ENCODE data around the gene TNNC1.

The TNNC1 gene

DNA sequence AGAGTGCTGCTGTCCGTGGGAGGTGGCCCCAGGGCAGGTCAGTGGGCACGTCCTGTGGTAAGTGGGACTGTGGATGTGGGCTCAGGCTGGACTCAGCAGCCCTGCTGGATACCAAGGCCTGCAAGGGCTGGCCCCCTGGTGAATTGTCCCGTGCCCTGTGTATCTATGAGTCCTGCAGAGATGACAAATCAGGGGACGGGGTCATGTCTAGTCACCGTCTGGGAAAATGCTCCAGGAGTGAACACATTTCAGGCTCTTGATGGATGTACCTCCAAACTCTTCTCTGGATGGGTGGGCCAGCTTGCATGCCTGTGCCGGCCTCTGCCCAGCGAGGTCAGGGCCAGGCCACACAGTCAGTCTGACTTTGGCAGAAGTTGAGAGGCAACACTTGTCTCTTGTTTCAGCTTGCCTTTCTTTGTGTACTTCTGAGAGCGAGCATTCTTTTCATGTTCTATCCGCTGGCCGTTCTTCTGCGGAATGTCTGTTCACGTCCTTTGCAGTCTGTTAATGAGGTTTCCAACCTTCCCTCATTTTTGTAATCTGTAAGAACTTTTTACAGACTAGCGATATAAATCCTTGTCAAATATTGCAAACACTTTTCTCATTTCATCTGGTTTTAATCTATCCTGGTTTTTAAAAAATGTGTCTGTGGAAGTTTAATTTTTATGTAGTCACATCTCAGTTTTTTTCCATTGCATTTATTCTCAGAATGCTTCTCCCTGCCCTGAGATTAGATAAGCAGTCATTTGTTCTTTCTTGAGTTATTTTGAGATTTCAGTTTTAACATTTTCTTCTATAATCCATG is 29.9 kb upstream of the TNNC1 start:
- DNase-seq = no peak

DNA sequence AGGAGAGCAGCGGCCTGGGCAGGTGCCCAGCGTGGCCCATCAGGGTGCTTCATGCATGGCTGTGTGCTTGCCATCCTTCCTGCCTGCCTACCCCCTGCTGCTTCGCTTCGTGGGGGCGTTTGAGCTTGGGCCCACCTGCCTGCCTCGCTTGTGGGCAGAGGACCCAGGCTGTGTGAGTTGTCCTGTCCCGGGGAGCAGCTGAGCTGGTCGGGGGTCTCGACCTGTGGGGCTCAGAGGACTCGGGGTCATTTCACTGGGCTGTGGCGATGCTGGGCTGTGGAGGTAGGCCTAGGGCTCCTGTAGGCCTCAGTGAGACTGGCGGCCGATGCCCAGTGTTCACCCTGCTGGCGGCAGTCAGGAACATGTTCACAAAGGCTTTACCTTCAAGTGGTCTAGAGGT is 29.2 kb upstream of the TNNC1 start:
- DNase-seq = no peak

DNA sequence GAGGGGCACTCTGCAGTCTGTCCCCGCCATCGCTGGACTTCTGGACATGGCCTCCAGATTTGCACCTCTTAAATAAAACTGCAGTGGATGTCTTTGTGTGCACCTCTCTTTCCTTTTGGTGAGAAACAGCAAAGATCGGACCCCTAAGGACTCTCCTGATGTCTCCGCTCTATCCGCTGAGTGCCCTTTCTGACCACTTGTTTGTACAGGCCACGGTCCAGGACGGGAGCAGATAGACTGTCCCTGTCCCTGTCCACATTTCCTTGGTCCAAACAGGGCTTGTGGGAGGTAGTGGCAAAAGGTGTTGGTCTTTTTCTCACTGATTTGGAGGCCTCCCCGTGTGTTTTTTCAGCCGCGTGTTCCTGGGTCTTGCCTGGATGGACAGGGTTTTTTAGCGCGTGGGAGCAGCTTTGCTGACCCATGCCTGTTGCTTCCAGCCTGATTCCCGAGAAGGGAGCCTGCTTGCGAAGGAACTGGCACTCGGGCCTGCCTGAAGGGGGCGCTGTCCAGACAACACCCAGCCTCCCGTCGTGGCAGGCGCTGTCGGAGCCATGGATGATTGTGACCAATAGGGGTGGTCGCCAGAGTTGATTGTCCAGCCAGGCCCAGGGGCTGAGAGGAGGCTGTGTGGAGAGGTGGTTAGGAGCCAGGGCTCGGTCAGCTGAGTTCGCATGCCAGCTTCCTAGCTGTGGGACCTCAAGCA is 28.1 kb upstream of the TNNC1 start:
- DNase-seq = no peak

DNA sequence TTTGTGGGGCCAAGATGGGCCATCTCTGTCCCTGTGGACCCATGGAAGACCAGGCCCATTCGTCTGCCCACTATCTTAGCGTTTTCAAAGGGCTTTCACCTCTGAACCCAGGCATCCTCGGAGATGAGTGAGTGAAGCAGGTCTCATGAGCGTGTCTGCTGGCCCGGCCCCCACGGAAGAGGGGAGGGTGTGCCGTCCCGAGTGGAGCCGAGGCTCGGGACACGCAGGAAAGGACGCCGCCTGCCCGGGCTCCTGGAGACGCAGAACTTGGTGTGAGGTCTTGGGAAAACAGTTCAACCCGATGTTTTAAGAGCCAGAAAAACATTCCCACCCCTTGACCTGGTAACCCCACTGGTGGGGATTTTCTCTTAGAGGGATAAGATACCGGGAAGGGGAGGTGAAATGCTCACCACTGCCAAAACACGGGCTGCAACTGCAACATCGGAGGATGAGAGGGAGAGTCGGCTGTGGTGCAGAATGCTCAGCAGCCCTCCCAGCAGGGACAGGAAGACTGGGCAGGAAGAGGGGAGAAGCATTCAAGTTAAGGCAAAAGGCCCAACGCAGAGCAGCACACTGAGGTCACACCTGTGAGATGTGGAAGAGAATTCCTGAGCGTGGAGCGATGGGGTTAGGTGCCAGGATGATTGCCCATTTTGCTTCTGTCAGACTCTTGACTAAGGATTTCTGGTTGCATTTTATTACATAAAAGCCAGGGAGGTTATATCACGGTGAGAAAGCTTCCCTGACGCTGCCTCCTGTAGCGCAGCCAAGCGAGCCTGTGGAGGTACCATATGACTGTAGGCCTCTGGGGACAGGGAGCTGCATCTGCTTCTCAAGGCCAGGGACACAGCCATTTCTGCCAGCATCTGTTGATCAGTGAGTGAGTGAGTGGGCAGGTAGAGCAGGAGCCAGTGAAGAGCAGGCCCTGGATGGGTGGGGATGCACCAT is 27.2 kb upstream of the TNNC1 start:
- no peak for DNase-seq

DNA sequence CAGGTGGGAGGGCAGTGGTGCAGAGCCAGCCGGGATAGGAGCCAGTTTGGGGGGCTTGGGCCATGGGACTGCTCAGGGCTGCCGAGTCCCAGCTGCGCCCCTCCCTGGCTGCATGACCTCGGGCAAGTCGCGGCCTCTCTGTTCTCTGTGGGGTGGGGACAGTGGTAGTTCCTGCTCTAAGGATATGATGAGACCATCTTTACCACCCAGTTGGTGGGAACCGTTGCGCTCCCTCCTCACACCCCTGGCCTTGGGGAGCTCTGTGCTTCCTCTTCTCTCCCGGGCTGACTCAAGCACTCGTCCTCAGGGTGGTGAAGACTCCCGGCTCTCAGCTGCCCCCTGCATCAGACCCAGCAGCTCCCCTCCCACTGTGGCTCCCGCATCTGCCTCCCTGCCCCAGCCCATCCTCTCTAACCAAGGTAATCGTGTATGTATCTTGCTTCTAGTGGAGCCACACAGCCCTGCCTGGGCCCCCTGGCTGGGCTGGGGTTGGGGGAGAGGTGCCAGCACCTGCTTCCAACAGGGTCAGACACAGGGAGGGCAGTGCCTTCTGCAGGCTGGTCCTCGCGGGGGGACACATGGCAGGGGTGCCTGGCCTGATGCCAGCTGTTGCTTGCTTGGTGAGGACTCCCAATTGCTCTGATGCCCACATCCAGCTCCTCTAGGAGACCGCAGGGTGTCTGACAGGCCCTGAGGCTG is 26.2 kb upstream of the TNNC1 start:
- DNase-seq = no peak

DNA sequence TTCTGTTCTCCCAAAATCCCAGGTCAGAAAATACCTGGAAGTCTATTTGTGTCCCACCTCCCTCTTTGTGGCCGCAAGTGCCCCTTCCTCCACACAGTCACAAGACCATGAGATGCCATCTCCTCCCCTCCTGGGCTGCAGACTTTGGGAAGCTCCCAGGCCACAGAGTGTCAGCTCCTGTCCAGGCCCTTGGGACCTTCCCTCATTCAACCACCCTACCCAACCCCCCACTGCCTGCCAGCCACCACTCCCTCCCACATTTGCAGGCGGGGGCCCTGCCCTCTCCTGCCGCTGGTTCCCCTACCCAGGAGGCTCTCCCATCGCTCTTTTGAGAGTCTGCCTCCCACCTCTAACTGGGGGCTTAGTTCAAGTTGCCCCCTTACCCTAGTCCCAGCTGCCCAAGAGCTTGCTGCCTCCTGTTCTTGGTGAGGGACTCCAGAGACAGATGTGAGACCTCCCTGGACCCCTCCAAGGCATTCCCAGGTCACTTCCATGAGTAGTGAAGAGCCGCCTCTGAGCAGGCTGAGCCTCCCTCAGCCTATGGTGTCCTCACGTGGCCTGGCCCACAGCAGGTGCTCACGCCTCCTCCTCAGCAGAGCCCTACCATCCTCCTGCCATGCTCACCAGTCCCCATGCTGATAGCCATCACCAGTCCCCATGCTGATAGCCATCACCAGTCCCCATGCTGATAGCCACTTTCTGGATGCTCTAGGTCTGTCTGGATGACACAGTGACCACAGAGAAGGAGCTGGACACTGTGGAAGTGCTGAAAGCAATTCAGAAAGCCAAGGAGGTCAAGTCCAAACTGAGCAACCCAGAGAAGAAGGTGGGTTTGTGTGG is 25.4 kb upstream of the TNNC1 start:
- no peak for DNase-seq

DNA sequence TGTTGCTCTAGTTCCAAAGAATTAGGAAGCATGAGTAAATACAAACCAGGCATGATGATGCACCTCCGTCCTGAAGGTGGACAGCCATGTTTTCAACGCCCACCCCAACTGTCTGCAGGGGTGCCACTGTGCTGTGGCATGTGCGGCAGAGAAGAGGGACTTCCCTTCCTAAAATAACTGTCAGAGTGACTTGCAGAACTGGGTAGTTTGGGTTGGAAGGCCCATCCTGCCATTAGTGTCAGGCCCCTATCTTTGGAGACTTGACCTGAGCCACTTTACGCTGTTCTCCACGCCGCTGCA is 23.9 kb upstream of the TNNC1 start:
- no peak for DNase-seq

DNA sequence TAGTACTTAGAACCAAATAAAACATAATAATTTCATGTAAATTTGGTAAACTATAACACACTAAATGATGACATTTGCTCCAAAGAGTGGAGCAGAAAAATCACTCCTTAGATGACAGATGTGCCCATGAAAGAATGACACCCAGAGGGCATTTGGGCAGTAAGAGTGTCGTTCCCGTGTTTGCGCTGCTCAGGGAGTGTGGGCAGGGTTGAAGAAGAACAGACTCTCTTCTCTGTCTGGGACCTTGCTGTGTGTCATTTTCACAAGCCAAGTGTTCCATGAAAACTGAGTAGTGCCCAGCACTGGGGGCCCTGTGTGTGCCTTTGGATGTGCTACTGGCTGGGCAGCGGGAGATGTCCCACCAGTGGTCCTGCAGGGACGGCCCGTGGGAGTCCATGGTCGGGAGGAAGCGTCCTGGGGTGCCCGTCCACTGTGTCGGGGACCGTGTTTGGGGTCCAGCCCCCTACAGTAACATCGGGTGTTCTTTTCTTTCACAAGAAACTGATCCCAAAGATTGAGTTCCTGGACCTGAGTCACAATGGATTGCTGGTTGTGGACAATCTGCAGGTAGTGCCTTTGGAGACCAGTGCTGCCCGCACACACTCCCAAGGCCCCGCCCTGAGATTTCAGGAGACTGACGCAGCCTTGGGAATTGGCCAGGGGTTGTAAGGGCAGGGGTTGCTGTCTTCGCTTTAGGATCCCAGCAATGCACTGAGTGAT is 23.4 kb upstream of the TNNC1 start:
- DNase-seq = no peak

DNA sequence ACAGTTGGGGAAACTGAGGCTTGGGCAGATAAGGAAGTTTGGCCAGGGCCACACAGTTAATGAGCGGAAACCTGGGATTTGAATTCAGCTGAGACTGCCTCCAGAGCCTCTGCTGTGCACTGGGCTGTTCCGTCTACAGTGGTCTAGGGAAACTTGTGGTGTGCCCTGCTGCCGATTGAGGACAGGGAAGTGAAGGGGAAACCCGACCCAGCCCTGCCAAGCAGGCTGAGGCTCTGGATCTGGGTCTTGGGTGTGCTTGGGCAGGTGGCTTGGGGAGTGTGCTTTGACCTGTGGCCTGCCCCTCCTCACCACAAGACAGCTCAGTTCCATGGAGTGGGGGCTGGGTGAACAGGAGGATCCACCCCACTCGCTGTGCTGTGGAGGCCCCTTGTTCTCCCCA is 19.2 kb upstream of the TNNC1 start:
- no peak for DNase-seq

DNA sequence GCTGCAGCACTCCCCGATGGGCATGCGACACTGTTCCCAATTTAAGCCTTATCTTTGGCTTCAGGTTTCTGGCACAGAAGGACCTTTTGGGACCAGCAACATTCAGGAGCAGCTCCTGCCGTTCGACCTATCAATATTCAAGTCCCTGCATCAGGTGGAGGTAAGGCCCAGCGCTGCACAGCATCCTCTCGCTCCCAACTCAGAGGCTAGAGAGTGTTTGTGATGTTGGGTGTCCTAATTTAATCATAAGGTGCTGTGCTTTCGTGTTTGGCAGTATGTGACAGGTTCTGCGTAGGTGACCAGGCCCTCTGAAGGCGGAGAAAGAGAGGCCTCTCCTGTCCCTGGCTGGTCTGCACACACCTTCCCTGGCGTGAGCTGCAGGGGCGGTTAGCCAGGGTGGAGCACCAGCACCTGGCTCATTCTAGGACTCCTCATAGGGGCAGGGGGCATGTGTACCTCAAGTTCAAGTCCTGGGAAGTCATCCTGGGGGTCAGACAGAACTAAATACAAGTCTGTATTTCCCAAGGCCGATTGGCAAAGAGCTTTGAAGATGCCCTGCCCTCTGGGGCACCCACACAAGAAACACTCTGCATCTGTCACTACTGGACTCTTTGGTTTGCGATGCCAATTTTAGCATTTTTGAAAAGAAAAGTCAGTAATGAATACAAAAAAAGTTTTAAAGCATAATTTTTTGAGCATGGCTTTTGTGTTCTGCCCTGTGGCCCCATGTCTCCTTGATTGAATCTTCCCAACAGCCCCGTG is 18.6 kb upstream of the TNNC1 start:
- no peak for DNase-seq

DNA sequence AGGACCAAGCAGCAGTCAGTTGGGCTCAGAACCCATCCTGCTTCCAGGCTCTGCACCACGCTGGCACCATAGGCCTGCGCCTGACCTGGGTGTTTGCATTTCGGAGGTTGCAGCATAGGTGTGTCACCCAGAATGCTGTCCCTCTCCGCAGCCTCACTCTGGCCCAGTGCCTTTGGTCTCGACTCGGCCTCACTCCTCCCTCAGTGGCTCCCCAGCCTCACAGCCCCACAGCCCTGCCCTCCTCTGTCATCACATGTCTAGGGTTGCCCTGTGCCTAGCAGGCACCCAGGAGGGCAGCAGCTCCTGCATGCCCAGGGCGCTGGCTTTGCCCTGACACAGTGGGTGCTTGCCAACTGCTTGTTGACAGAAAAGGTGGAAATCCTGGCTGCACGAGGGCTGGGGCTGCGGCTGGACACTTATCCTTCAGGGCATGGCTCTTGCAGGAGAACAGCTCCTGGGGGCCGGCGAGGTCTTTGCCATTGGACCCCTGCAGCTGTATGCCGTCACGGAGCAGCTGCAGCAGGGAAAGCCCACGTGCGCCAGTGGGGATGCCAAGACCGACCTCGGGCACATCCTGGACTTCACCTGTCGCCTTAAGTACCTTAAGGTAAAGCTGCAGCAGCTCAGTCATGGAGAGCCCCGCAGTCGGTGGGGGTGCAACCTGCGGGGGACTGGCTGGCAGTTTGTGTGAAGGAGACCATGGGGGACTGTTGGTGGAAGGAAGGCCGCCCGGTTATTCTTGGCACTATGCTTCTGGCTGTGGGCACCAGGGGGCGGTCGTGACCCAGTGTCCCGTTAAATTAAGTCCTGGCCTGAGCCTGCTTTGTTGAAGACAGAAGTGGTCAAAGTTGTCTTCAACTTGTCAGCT is 17.8 kb upstream of the TNNC1 start:
- no peak for DNase-seq

DNA sequence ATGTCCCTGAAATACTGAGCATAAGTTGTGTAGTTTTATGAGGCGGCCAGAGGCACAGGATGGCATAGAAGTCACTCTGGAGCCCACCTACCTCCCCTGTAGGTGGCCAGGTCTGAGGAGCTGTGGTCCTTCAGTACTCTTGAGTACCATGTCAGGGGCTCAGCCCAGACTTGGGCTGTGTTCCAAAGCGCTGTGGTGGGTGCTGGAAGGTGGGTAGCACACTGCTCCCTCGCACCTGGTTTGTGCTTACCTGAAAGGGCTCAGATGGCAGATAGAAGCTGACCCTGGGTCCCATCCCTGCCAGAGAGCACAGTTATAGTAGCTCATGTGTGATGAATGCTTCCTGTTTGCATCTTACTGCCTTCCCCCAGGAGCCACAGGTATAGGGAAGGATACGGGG is 17.1 kb upstream of the TNNC1 start:
- no peak for DNase-seq

DNA sequence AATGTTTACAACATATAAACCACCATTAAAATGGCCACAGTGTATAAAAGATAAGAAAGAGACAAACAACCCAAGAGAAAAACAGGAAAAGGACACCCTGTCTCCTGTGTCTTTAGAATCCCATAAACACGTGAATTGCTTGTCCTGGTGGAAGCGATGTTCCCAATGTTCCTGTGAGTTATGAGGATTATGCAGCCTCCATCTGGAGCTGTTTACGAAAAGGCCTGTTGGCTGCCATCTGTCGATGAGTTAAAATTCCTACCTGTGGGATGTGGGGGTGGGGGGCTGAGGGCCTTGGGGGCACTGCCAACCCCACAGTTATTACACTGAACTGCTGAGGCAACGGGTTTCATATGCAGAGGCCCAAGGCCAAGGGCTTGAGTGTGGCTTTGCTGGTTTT is 15.2 kb upstream of the TNNC1 start:
- no peak for DNase-seq

DNA sequence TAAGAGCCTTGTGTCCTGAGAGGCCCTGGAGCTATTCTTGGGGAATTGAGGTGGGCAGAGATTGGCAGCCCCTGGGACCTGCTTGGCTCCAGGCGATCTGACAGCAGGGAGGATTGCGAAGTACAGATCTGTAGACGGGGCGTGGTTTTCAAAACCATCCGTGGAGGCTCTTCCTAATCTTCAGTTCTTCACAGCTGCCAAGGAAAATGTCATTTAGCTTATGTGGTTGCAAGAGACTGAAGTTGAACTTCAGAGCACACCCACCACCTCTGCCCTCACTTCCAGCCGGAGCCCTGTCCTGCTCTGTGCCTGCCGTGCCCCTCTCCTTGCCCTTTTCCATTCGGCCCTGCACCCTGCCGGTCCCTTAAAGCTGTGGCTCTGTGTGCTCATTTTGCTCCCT is 14.5 kb upstream of the TNNC1 start:
- no peak for DNase-seq

DNA sequence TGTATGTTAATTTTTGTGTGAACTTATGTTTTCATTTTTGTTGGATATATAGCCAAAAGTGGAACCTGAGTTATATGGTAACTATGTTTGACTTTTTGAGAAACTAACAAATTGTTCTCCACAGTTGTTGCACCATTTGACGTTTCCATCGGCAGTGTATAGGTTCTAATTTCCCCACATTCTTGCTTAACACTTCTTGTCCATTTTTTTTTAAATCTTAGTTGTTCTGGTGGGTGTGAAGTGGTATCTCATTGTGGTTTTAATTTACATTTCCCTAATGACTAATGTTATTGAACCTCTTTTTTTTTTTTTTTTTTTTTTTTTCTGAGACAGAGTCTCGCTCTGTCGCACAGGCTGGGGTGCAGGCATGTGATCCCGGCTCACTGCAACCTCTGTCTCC is 9.6 kb upstream of the TNNC1 start:
- no peak for DNase-seq

DNA sequence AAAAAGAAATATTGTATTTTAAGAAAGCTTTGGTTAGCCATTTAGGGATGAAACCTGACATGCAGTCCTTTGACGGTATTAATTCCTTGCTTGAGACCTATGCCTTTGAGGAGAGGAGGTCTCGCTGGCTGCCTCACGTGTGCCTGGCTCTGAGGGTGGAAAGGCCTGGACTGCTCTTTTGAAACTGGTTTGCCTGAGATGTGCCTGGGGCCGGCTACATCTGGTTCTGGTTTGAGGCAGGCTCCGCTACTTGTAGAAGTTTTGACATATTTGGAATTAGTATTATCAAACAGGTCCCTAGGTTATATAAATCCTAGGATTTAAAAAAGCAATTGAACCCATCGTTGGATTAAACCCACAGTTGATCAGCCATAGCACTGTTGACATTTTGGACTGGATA is 8.0 kb upstream of the TNNC1 start:
- no peak for DNase-seq

DNA sequence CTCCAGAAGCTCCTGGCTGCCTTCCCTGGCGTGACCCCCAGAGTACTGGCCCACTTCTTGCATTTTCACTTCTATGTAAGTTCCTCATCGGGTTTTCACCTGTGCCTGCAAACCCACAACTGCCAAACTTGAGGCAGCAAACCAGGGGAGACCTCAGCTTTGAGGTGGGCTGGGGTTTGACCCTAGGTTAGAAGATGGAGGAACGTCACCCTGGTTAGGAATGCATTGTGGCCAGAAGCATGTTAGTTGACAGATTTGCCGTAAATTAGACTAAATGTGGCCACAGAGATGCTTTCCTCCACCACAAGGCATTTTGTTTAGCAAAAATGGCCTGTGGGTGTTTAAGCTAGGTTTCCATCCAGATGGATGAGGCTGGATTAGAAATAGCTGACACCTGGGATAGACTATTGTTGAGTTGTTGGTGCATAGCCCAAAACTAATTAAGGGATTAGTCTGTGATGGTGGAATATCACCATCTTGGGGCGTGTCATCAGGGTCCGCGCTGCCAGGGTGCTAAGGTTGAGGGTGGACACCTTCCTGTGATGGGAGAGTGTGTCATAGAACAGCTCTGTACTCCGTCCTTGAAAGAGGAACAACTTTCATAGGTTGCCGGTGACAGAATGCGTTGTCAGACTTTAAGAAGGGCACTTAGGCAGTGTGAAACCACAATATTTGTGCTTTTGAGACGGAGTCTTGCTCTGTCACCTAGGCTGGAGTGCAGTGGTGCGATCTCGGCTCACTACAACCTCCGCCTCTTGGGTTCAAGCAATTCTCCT is 5.1 kb upstream of the TNNC1 start:
- DNase-seq = no peak

DNA sequence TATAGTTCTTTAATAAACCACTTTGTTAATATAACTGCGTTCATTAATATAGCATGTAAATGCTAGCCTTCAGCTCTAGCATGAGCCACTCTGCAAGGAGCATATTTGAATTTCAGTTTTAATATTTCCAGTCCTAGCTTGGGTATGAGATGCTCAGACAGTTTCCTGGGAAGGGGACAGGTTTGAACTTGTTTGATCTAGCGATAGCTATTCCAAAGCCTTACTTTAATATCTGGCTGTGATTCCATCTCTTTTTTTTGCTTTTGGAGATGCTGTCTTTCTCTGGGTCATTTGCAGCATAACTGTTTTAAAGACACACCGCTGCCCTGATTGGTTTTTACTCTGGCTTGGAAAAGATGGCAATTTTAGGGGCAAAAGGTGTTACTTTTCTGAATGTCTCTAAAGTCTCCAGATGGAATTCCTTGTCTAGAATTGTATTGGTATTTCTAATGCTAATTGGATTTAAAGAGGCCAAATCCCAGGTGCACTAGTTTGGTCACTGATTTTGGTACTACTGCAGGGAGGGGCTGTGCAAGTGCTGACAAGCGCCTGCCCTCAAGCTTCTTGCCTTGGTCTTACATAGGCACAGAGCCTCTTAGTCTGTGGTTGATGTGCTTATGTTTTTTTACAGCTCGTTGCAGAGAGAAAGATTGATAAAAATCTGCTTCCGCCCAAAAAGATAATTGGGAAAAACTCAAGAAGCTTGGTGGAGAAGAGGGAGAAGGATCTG is 4.4 kb upstream of the TNNC1 start:
- DNase-seq = no peak

Measured in SHP77 (cell line).